ENCODE measurements around the gene FUT2. TPM values are rescaled to one million over a fixed set of nuclear protein-coding genes. Genes with fewer than 3 reads are reported as not detected.

The FUT2 gene
- polyA plus RNA-seq, 1 donor from 2014 or later: not detected

DNA sequence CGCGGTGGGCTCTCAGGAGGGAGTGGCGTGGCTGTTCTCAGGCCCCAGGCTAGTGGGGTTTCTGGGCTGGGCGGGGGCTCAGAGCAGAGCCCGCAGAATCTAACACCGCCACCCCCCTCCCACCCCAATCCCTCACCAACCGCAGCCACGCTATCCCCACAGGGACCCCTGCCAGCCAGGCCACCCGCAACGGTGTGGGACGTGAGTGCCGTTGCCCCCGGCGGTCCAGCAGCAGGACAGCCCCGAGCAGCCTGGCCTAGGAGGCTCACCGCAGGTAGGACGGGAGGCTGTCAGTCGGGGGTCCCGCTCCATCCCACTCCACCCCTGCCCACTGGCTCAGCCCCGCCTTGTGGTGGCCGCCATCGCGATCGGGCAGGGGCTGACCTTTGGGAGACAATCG is 22.8 kb upstream of the FUT2 start, which contains the start of gene NTN5:
TSS of gene NTN5 (minus strand) at position 24 of the 400 bp plus-strand sequence. CDS start 2,031 bp downstream, outside the sequence.
- Histone ChIP-seq H3F3A (ENCODE audit: insufficient read depth, low read length, poor library complexity, severe bottlenecking) (no peaks in the 10 kb centered on the region), H3K9me3 (ENCODE audit: low read length) (no peaks in the 10 kb centered on the region), H3K36me3 (ENCODE audit: insufficient read depth, low read length) (no peaks in the 10 kb centered on the region), H4K20me1 (ENCODE audit: insufficient read depth) (no peaks in the 10 kb centered on the region), H3K27ac (ENCODE audit: low read length) (no peak within 1 kb of the TSS), H3K9me2 (ENCODE audit: insufficient read depth, low read length) (no peaks in the 10 kb centered on the region), H3K9ac (ENCODE audit: low read length) (no peak within 1 kb of the TSS), H2AFZ (ENCODE audit: low read depth, low read length) (no peak within 1 kb of the TSS), H3K27me3 (ENCODE audit: insufficient read depth, low read depth, low read length) (no peaks in the 10 kb centered on the region), H3K4me2 (ENCODE audit: low read length) (no peak within 1 kb of the TSS), H3K79me2 (replicated peaks; ENCODE audit: insufficient read depth, low read length) (no peaks in the 10 kb centered on the region), H3K4me3 (ENCODE audit: low read length) (no peak within 1 kb of the TSS)
- TF ChIP-seq POLR2AphosphoS5 (IDR thresholded peaks at IDR 0.05) (no peak), TAF1 (IDR thresholded peaks at IDR 0.05; ENCODE audit: low read depth) (no peak), EP300 (conservative IDR thresholded peaks at IDR 0.05; ENCODE audit: poor library complexity, severe bottlenecking) (no peak), SMC3 (conservative IDR thresholded peaks at IDR 0.05; ENCODE audit: poor library complexity) (no peak), EZH2 (IDR thresholded peaks at IDR 0.05; ENCODE audit: borderline replicate concordance, insufficient read depth, low read length, poor library complexity, severe bottlenecking) (no peak), MXI1 (conservative IDR thresholded peaks at IDR 0.05; ENCODE audit: poor library complexity, severe bottlenecking) (no peak), RAD21 (conservative IDR thresholded peaks at IDR 0.05) (no peak)
- TF ChIP-seq, protein P1, sequence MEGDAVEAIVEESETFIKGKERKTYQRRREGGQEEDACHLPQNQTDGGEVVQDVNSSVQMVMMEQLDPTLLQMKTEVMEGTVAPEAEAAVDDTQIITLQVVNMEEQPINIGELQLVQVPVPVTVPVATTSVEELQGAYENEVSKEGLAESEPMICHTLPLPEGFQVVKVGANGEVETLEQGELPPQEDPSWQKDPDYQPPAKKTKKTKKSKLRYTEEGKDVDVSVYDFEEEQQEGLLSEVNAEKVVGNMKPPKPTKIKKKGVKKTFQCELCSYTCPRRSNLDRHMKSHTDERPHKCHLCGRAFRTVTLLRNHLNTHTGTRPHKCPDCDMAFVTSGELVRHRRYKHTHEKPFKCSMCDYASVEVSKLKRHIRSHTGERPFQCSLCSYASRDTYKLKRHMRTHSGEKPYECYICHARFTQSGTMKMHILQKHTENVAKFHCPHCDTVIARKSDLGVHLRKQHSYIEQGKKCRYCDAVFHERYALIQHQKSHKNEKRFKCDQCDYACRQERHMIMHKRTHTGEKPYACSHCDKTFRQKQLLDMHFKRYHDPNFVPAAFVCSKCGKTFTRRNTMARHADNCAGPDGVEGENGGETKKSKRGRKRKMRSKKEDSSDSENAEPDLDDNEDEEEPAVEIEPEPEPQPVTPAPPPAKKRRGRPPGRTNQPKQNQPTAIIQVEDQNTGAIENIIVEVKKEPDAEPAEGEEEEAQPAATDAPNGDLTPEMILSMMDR (IDR thresholded peaks at IDR 0.05; ENCODE audit: poor library complexity, severe bottlenecking): no peak
- TF ChIP-seq, protein P2, sequence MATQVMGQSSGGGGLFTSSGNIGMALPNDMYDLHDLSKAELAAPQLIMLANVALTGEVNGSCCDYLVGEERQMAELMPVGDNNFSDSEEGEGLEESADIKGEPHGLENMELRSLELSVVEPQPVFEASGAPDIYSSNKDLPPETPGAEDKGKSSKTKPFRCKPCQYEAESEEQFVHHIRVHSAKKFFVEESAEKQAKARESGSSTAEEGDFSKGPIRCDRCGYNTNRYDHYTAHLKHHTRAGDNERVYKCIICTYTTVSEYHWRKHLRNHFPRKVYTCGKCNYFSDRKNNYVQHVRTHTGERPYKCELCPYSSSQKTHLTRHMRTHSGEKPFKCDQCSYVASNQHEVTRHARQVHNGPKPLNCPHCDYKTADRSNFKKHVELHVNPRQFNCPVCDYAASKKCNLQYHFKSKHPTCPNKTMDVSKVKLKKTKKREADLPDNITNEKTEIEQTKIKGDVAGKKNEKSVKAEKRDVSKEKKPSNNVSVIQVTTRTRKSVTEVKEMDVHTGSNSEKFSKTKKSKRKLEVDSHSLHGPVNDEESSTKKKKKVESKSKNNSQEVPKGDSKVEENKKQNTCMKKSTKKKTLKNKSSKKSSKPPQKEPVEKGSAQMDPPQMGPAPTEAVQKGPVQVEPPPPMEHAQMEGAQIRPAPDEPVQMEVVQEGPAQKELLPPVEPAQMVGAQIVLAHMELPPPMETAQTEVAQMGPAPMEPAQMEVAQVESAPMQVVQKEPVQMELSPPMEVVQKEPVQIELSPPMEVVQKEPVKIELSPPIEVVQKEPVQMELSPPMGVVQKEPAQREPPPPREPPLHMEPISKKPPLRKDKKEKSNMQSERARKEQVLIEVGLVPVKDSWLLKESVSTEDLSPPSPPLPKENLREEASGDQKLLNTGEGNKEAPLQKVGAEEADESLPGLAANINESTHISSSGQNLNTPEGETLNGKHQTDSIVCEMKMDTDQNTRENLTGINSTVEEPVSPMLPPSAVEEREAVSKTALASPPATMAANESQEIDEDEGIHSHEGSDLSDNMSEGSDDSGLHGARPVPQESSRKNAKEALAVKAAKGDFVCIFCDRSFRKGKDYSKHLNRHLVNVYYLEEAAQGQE (IDR thresholded peaks at IDR 0.05; ENCODE audit: borderline replicate concordance): no peak

- Histone ChIP-seq H3K9me2 (ENCODE audit: insufficient read depth, low read length) (no peaks in the 10 kb centered on the region), H3K27ac (ENCODE audit: low read length) (no peak overlapping the region), H3K36me3 (ENCODE audit: insufficient read depth, low read length) (no peaks in the 10 kb centered on the region), H3K9me3 (ENCODE audit: low read length) (no peaks in the 10 kb centered on the region), H3F3A (ENCODE audit: insufficient read depth, low read length, poor library complexity, severe bottlenecking) (no peaks in the 10 kb centered on the region), H2AFZ (ENCODE audit: low read depth, low read length) (no peak overlapping the region), H3K27me3 (ENCODE audit: insufficient read depth, low read depth, low read length) (no peaks in the 10 kb centered on the region), H3K4me2 (ENCODE audit: low read length) (no peak overlapping the region), H3K9ac (ENCODE audit: low read length) (no peak overlapping the region), H3K4me3 (ENCODE audit: low read length) (no peak overlapping the region), H3K79me2 (replicated peaks; ENCODE audit: insufficient read depth, low read length) (no peaks in the 10 kb centered on the region), H4K20me1 (ENCODE audit: insufficient read depth) (no peaks in the 10 kb centered on the region)
- no peak for TF ChIP-seq POLR2AphosphoS5 (IDR thresholded peaks at IDR 0.05)
Measured at GRCh38 chr19:48673436-48674100, 22.2 kb upstream of the FUT2 start.

Measured in neural cell (in vitro differentiated cells).